ENCODE results near the gene GNPTG.

DNA sequence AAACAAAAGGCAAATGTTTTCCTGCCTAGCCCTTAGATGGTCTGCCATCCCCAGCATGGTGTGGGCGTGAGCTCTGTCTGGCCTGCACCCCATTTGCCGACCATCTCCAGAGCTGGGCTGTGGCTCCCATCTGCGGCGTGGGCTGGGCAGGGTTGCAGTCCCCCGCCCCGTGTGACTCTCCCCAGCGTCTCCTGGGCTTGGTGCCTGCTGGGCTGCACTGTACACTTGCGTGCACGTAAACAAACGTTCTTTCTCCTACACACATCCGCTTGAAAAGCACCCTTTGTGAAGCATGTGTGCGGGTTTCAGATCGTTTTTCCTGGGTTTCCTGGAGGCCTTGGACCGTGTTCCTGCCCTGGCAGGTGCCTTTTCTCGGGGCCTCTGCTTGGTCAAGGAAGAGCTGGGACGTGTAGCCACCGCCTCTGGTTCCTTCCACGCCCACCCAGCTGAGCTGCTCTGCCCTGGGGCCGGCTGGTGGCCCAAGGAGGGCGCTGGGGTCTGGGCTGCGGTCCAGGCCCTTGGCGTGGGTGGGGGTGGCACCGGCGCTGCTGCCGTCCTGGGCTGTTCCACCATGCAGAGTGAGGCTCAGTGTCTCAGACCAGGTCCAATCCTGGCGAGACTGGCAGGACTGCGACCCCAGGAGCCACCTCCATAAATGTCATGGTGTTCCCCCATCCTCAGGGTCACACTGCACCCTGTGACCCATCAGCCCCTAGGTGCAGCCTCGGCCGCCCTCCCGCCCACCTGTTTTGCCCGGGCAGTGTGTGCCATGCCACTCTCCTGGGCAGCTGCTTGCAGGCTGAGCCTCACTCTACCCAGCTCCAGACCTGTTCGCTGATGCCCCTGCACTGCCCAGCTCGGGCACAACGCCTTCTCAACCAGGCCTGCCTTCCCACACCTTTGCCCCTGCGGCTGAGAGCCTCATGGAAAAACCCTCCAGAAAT is 28.2 kb upstream of the GNPTG start:
- TF ChIP-seq POLR2A (IDR thresholded peaks at IDR 0.05): no peak
- TF ChIP-seq, protein P1, sequence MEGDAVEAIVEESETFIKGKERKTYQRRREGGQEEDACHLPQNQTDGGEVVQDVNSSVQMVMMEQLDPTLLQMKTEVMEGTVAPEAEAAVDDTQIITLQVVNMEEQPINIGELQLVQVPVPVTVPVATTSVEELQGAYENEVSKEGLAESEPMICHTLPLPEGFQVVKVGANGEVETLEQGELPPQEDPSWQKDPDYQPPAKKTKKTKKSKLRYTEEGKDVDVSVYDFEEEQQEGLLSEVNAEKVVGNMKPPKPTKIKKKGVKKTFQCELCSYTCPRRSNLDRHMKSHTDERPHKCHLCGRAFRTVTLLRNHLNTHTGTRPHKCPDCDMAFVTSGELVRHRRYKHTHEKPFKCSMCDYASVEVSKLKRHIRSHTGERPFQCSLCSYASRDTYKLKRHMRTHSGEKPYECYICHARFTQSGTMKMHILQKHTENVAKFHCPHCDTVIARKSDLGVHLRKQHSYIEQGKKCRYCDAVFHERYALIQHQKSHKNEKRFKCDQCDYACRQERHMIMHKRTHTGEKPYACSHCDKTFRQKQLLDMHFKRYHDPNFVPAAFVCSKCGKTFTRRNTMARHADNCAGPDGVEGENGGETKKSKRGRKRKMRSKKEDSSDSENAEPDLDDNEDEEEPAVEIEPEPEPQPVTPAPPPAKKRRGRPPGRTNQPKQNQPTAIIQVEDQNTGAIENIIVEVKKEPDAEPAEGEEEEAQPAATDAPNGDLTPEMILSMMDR (IDR thresholded peaks at IDR 0.05): no peak
